Fibroblast of gingiva (primary cell): Measurements from ENCODE around the gene RPP25.
"Not testable (repeated sequence)": the region's sequence is repeated elsewhere in the genome, so short reads cannot be mapped to it uniquely, and the experiment has no call there.

ENCODE experiments used
- DNase-seq: peaks from one replicate; pipeline ENCODE4 v3.0.0-alpha.2; 2011; ENCODE audit warnings: low read depth

The RPP25 gene

DNA sequence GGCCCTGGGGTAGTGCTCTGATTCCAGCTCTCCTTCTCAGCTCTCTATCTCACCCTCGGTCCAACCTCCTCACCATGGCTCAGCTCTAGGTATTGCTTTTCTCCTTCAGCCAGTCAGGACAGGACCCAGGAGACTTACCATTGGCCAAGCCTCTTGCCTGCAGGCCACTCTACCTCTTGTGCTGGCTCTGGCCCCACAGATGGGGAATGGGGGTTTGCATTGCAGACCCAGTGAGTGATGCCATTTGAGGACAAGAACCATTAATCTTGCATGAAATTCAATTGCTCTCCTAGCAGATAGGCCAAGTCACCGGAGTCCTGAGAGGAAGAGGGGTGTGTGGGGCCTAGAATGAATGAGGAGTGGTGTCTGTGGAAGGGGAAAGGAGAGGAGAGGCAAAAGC, 6.1 kb upstream of the RPP25 start:
- DNase-seq: no peak

DNA sequence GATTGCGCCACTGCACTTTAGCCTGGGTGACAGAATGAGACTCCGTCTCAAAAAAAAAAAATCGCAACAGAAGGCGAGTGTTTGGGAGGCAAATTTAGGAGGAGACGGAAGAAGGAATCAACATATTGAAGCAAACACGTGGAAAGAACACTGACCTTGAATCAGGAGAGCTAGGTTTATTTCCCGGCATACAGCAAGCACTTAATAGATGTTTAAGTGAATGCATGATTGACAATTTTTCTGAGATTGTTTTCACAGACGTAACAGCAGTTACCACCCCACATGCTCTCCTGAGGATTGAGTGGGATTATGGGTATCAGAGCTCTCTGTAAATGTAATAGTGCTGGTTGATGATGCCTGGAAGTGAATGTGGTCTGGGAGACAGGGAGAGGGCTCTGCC, 5.6 kb upstream of the RPP25 start:
- no peak for DNase-seq

DNA sequence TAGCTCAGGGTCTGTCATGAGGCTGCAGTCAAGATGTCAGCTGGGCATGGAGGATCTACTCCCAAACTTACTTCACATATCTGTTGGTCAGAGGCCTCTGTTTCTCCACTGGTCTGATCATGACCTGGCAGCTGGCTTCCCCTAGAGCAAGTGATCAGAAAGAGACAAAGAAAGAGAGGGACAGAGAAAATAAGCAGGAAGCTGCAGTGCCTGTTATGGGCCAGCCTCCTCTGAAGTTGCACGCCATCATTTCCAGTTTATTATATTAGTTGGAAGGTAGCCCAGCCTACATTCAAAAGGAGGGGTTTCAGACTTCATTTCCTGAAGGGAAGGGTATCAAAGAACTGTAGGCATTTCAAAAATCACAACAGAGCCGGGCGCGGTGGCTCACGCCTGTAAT, 5.0 kb upstream of the RPP25 start:
- no peak for DNase-seq

DNA sequence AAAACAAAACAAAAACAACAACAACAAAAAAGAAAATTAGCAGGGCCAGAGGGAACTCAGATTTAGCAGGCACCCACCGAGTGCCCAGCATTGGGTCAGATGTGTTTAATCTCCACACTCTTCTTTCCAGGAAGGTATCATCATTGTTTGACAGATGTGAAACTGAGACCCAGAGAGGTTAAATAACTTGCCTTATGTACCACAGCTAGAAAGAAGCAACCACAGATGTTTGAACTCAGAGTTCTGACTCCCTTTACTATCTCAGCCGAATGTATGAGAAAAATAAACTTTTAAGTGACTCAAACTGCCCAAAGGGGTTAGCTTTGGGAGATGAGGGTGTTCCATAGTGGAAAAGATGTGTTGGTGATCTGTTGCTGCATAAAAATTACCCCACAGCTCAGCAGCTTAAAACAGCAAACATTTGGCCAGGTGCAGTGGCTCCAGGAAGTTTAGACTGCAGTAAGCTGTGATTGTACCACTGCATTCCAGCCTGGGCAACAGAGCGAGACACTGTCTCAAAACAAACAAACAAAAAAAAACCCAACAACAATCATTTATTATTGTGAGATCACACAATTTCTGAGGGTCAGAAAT, 4.5 kb upstream of the RPP25 start:
- DNase-seq: no peak

DNA sequence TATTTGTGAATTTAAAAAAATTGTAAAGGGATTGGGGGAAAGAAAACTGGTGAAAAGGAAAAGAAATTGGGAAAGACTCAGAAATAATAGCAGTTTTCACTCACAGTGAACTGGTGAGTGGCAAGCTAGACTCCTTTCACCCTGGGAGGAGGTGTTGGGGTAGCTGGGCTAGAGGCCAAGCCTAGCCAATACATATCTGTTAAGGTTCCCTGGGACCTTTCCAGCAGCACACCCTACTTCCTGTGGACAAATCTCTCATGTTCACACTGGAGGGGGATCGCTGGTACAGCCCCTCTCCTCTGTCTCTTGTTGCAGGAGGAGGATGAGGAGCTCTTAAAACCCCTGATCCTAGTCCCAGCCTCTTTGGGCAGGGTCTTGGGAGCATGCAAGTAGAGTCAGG, 3.7 kb upstream of the RPP25 start:
- DNase-seq: no peak

DNA sequence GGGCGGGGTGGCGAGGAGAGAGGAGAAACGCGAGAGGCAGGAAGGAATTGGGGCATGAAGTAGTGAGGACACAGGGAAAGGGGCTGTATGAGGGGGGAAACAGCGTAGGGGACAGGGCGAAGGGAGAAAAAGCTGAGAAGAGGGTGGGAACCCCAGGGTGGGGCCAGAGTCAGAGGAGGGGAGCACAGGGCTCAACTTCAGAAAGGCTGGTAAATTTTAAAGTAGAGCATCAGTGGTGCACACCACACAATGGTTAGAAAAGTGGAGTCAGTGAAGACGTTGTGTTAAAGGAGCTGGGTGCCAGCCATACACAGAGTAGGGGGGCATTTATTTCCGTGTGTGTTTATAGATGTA, 3.0 kb upstream of the RPP25 start:
- no peak for DNase-seq

DNA sequence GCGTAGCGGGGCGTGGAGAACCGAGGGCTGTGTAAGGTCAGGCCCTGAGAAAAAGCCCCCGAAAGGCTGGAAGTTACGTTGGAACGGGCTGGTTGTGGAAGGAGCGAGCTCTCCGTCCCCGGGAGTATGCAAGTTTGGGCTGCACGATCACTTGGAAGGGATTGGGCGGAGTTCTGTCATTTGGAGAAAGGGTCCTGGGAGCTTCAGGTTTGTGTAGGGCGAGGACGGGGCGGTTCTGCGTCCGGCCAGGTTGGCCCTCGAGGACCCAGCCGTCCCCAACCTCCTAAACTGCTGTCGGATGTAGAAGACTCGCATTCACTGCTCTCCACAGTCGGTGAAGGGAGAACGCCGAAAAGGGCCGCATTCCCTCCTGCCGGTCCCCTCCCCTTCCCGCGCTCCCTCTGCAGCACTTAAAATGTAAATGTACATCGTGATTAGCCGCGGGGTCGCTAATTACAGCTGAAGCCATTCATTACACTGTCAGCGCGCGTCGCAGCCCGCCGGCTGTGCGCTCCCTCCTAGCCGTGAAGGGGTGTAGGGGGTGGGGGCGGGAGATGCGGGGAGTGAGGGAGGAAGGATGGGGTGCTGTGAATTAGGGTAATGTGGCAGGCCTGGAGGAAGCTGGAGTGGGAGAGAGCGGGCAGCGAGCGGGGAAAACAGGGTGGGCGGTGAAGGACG, 2.5 kb upstream of the RPP25 start:
- DNase-seq: no peak

DNA sequence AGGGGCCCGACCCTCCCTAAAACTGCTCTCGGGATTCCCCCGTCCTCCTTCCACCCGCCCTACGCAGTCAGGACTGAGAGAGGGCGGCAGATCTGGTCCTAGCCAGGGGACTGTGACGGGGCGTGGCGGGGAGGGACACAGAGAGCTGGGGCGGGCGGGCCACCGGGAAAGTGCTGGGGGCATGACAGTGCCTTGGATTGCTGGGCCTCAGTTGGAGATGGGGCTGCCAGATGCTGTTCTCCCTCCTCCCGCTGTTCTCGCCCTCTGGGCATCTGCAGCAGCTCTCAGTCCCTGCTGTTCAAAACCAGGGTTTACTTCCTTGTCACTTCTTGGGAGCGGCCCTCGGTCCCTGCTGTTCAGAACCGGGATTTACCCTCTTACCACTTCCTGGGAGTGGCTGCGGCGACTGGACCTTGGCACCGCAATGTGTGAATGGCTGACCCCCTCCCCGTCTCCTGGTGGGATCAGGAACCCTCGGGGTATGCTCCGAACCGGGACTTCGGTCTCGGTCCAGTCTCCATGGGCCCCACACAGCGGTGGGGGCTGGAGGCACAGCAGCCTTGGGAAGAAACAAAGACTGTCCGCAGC, 1.8 kb upstream of the RPP25 start:
- peak; percentile 59 for DNase-seq

DNA sequence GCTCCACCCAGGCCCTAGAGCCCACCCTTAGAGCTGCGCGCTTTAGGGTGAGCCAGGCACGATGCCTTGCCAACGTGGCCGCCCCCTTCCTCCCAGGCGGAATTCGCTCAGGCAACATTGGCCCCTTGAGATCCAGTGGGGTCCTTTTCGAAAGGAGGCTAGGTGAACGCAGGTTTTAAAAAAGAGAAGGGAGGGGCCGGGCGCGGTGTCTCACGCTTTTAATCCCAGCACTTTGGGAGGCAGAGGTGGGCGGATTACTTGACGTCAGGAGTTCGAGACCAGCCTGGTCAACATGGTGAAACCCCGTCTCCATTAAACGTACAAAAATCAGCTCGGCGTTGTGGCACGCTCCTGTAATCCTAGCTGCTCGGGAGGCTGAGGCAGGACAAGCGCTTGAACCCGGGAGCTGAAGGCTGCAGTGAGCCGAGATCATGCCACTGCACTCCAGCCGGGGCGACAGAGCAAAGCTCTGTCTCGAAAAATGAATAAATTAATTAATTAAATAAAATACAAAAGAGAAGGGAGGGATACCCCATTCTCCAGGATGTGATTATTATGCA, 984 bp upstream of the RPP25 start:
- peak; percentile 51 for DNase-seq

DNA sequence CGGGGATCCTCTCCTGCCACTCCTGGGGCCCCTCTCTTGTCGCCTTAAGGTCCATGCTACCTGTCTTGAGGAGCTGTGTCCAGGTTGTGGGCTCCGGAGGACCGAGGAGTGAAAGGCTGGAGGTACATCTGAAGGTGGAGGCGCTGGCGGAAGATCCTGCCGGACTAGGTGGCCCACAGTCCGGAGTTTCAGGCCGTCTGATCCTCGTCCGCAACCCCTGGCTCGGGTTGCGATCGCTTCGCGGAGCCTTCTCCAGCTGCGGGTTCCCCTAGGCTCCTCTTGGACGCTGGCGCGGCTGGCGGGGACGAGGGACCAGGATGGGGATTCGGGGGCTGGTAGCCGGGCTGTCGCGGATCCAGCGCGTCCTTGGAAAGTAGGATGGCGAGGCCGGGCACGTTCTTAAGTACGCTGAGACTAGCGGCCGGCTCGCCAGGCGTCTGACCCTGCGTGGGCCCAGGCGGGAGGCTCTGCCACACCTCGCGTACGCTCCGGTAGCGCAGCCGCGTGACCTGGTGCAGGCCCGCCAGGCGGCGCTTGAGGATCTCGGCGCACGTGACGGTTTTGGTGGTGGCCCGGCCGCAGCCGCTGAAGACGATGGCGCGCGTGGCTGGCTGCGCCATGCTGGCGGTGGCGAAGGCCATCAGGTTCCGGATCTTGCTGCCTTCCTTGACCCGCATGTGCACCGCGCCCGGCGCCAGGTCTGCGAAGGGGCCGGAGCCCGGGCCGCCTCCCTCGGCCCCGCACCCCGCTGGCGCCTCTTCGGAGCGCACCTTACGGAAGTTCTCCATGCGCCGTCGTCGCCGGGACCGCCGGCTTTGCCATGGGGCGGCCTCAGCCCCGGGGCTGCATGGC, 550 bp downstream of the RPP25 start:
- peak; percentile 75 for DNase-seq

DNA sequence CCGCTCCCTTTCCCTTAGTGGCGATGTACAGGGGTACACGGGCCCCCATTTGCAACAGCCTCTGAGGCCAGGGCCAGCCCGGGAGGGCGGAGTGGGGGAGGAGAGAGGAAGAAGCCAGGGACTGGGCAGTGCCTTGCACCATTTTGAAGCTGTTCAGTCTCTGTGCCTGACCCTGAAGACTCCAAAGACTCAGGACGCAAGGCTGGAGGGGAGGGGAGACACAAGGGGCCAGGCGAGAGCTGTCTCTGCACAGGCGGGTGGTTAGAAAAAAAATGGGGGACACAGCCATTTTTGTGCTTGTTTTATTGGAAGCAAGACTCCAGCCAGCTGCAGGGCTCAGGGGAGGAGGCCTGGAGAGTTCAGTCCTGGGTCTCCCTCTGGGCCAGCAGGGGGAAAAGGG, 1.6 kb downstream of the RPP25 start:
- no peak for DNase-seq

DNA sequence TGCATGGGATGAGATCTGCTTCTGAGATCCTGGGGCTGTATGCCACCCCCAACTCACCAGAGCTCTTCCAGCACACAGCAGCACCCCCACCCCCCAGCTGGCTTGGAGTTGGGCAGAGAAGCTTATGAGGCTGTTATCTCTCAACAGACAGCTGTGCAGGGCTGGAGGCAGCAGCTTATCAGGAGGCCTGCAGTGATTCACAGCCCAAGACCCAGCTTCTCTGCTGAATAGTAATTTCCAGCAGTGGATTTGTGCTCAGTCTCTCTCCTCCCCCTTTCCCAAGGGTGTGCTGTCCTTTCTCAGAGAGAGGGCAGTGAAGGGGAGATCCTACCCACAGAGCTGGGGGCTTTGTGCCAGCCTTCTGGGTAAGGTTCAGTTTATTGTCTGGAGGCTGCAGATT, 2.1 kb downstream of the RPP25 start:
- DNase-seq: no peak

DNA sequence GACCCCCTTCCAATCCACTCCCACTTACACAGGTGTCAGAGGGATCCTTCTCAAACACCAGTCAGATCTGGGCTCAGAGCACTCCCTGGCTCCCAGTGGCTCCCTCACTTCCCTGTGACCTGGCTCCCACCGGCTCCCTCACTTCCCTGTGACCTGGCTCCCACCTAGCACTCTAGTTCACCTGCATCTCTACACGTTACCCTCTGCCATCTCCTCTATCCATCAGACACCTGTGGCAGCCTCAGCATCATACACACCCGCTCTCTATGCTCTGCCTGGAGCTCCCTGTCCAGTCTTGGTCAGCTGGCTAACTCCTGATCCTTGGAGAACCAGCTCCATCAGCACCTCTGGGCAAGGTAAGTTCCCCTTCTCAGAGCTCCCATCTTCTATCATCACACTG, 5.6 kb downstream of the RPP25 start:
- no peak for DNase-seq

DNA sequence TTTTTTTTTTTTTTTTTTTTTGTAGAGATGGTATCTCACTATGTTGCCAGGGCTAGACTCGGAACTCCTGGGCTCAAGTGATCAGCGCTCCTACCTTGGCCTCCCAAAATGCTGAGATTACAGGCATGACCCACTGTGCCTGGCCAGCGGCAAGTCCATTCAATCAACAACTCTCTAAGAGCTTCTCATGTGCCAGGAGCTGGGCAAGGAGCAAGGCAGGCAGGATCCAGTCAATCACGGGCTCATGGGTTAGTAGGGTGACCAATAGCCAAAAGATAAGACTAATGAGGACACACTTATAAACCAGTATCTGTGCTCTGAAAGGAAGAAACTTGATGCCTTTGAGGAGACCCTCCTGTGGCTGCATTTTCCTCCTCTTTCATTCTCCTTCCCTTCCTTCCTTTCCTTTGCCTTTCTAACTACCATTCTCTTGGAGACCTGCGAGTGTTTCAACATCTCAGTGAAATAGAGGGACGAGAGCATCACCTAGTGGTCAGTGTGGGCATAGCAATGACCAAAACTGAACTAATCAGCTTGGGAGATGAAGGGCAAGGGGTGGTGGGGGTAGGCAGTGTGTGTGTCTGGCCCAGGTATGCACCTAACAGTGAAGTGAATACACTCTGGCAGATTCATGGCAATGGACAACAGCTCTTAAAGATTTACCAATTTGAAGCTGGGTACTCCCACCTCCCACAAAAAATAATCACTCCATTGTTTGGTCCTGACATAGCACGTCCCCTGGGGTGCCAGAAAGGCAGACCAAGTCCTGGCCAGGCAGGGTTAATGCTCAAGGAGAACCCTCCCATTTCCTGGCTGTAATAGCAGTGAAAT, 6.3 kb downstream of the RPP25 start:
- DNase-seq: peak; percentile 49

DNA sequence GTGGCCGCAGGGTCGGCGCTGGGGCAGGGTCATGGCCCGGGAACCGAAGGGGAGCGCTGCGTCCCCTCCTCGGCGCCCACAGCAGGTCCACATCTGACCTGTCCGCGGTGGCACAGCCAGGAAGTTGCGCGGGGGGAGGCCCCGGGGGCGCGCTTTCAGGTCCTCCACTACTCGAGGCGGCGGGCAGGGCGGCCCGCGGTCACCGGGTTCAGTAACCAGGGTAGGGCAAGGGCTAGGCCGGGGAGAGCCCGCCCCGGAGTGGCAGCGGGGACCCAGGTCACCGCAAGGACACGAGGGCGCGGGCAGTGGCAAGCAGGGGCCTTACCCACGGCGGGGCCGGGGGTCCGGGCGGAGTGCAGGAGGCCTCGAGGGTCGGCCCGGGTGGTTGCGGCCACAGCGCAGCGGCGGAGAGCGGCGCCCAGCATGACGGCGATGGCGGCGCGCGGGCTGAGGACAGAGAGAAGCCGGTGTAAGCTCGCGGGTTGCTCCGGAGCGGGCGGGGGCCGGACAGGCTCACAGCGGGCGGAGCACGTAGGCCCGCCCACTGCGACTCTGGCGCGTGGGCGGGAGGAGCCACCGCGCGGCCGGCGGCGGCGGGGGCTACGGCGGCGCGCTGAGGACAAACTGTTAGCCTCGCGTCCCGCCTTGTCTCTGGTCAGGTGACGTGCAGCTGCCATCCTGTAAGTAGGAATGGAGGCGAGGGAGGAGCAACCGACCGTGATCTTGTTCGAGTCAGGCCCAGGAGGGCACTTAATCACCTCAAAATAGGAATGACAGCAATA, 18.8 kb downstream of the RPP25 start, which contains the start of gene COX5A:
Gene COX5A, minus strand, starts transcription at position 484 of the 782 bp plus-strand sequence. Its CDS starts 59 bp downstream, at position 425.
- DNase-seq: peak; percentile 96

DNA sequence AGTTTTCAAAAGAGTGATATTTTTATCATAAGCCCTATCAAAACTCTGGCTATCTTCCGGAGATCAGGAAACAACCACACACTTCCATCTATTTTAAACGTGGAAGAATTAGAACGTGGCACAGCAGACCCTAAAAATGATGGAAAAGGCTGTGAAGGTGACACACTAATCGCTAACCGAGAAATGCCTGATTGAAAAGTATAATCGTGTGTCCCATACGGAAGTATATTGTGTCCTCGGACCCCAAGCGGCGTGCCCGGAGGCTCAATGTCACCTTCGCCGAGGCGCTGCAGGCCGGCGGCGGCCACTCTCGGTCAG, 19.3 kb downstream of the RPP25 start:
- no peak for DNase-seq

DNA sequence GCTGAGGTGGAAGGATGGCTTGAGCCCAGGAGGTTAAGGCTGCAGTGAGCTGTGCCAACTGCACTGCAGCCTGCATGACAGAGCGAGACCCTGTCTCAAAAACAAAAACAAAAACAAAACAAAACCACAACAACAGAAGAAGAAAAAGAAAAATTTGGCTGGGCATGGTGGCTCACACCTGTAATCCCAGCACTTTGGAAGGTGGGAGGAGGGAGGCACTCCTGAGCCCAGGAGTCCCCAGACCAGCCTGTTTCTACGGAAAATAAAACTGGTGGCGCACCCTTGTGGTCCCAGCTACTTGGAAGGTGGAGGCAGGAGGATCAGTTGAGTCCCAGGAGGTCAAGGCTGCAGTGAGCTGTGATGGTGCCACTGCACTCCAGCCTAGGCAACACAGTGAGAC, 21.4 kb downstream of the RPP25 start:
- DNase-seq: not testable (repeated sequence)

DNA sequence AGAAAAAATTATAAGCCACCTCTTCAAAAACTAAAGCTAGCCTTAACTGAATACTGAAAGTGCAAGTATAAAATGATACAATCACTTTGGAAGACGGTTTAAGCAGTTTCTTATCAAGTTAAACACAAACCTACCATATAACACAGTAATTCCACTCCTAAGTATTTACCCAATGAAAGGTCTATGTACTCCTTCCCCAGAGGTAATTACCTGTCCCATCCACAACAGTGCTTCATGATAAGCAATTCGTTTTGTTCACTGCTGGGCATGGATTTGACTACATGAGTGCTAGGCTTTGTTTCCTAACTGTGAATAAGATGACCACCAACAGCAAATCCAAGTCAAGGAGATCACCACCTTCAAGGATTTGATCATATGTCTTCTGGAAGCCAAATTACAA, 23.0 kb downstream of the RPP25 start:
- DNase-seq: no peak

DNA sequence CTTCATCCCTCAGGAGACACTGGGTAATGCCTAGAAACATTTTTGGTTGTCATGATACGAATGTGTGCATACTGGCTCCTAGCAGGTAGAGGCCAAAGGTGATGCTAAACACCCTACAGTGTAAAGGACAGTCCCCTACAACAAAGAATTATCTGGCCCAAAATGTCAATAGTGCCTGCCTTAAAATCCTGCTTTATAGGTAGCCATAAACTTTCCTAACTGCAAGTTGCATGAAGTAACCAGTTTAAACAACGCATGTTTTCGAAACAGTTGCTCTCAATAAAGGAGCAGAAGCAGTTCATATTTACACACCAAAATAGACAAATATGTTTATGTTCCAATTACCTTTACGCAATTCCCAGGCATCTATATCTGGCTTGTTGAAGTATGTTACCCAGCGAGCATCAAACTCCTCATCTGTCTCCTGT, 27.8 kb downstream of the RPP25 start:
- DNase-seq: no peak

DNA sequence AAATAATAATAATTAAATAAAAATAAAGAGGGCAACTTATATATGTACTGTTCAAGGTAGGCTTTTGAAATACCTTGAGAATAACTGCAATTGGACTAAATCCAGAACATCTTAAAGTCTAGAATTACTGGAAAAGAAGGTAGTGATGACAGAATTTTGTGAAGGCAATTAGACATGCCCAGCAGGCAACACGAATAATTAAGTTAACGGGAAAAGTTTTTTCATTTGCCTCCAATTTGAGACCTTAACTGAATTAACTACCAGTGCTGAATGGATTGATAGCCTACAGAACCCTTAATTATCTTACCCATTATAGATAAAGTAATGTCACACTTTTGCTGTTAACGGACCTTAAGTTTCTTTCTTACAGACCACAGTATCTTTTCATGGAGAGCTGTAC, 32.0 kb downstream of the RPP25 start:
- no peak for DNase-seq

DNA sequence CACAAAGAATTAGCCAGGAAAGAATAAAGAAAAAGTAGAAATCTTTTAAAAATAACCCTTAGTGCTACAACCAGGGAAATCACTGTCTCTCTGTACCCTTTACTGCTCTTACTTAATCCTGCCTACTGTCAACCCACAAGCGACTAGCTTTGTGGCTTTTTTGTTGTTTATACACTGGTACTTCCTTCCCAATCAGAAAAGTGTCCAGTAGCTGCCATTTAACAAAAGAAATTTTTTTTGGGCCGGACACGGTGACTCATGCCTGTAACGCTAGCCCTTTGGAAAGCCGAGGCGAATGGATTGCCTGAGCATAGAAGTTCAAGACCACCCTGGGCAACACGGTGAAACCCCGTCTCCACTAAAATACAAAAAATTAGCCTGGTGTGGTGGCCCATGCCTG, 36.1 kb downstream of the RPP25 start:
- no peak for DNase-seq
